GM08714 (cell line): ENCODE measurements around the gene MTHFR.

Experiments used
- H3K4me3 ChIP-seq: fragments of 200-500 bp; sonication (Bioruptor generic); 2 replicates; pipeline ENCODE4 v1.5.1; 2014; ENCODE audit warnings: mild to moderate bottlenecking, low read length, inconsistent platforms
- ZNF274 ChIP-seq: IDR thresholded peaks from 2 replicates; pipeline ENCODE4 v1.6.1; 2012; ENCODE audit warnings: mild to moderate bottlenecking, low read depth, low read length

The MTHFR gene

GRCh38 chr1:11752359-11753088 is 53.2 kb downstream of the MTHFR start:
- no peak overlapping the region for H3K4me3 ChIP-seq
- TF ChIP-seq ZNF274 = no peak

- no peak for TF ChIP-seq ZNF274
- H3K4me3 ChIP-seq = no peak overlapping the region
These were observed 54.7 kb downstream of the MTHFR start for GRCh38 chr1:11751087-11751486.

GRCh38 chr1:11749996-11750395 is 55.8 kb downstream of the MTHFR start:
- TF ChIP-seq ZNF274 = no peak
- no peak overlapping the region for H3K4me3 ChIP-seq

GRCh38 chr1:11749203-11749689 is 56.5 kb downstream of the MTHFR start:
- H3K4me3 ChIP-seq = no peak overlapping the region
- no peak for TF ChIP-seq ZNF274

GRCh38 chr1:11748294-11749202 is 57.2 kb downstream of the MTHFR start:
- no peak for TF ChIP-seq ZNF274
- no peak overlapping the region for H3K4me3 ChIP-seq

- no peak for TF ChIP-seq ZNF274
- no peak overlapping the region for H3K4me3 ChIP-seq
These were observed 58.8 kb downstream of the MTHFR start for GRCh38 chr1:11746795-11747487.

- H3K4me3 ChIP-seq = no peak overlapping the region
- no peak for TF ChIP-seq ZNF274
These were observed 59.7 kb downstream of the MTHFR start for GRCh38 chr1:11746092-11746491.

GRCh38 chr1:11744287-11744686 is 61.5 kb downstream of the MTHFR start:
- H3K4me3 ChIP-seq = no peak overlapping the region
- TF ChIP-seq ZNF274 = no peak

- no peak for TF ChIP-seq ZNF274
- H3K4me3 ChIP-seq = no peak overlapping the region
These were observed 63.7 kb downstream of the MTHFR start for GRCh38 chr1:11741919-11742558.

- H3K4me3 ChIP-seq = no peak overlapping the region; the same call in 1 of the 2 replicates
- TF ChIP-seq ZNF274 = no peak
These were observed 64.3 kb downstream of the MTHFR start for GRCh38 chr1:11741482-11741881.

- TF ChIP-seq ZNF274 = no peak
- no peak overlapping the region; the same call in 1 of the 2 replicates for H3K4me3 ChIP-seq
These were observed 65.2 kb downstream of the MTHFR start for GRCh38 chr1:11740258-11741192.

- no peak for TF ChIP-seq ZNF274
- H3K4me3 ChIP-seq = no peak overlapping the region
These were observed 67.0 kb downstream of the MTHFR start for GRCh38 chr1:11738783-11739182.

GRCh38 chr1:11738096-11738495 is 67.7 kb downstream of the MTHFR start:
- no peak overlapping the region for H3K4me3 ChIP-seq

More at GRCh38 chr1:11738096-11738495, 67.7 kb downstream of the MTHFR start:
- TF ChIP-seq ZNF274 = no peak
